ENCODE data around the gene FASTKD2.

DNA sequence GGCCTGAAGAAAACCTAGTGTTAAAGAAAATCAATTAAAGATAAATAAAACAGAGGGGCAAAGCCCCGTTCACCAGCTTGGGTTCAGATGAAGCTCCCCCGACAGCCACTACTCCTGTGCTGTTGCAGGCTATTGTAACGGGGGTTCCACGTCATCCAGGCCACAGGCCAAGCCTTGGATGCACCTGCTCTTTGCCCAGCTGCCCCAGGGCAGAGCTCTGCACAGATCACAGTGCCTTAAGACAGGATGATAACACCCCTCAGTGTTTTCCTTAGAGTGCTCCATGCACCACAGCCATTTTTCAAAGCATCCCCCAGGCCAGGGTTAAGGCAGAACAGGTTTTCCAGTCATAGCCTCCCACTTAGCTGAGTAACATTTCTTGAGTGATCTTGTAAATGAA, 32.0 kb downstream of the FASTKD2 start:
- TF ChIP-seq, protein P1, sequence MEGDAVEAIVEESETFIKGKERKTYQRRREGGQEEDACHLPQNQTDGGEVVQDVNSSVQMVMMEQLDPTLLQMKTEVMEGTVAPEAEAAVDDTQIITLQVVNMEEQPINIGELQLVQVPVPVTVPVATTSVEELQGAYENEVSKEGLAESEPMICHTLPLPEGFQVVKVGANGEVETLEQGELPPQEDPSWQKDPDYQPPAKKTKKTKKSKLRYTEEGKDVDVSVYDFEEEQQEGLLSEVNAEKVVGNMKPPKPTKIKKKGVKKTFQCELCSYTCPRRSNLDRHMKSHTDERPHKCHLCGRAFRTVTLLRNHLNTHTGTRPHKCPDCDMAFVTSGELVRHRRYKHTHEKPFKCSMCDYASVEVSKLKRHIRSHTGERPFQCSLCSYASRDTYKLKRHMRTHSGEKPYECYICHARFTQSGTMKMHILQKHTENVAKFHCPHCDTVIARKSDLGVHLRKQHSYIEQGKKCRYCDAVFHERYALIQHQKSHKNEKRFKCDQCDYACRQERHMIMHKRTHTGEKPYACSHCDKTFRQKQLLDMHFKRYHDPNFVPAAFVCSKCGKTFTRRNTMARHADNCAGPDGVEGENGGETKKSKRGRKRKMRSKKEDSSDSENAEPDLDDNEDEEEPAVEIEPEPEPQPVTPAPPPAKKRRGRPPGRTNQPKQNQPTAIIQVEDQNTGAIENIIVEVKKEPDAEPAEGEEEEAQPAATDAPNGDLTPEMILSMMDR (IDR thresholded peaks at IDR 0.05; ENCODE audit: low read length), result no peak
- TF ChIP-seq EZH2 (IDR thresholded peaks at IDR 0.05; ENCODE audit: borderline replicate concordance, low read length), result no peak

All from OCI-LY1 (cell line).